GF-D8 (cell line): ENCODE results near the gene HTR3E.

Source experiments
- DNase-seq: peaks from one replicate; lab custom pipeline; 2025; lab: John Stamatoyannopoulos, UW

Gene HTR3E

GRCh38 chr3:184155644-184156521 is 59.0 kb downstream of the HTR3E start:
- DNase-seq = no peak

- DNase-seq = no peak
These were observed 59.7 kb downstream of the HTR3E start for GRCh38 chr3:184156522-184156955.
